GM18951 (cell line): ENCODE results near the gene GRK3.

Experiments
- POLR2A ChIP-seq: IDR thresholded peaks from 4 replicates; pipeline ENCODE4 v1.6.1; 2011; ENCODE audit warnings: mild to moderate bottlenecking; ENCODE audit not compliant: insufficient read length, insufficient read depth; ENCODE audit errors: extremely low read depth
- in situ Hi-C: fragments of 300-500 bp; cut with MboI; formaldehyde crosslinking; loops from one replicate; pipeline ENCODE4 v1.12.0; 2022; ENCODE audit warnings: low sequenced_read_pairs, mixed read lengths, inconsistent platforms; ENCODE audit not compliant: unreplicated experiment

Gene GRK3

GRCh38 chr22:25736378-25737011 is 172.0 kb downstream of the GRK3 start:
- in situ Hi-C loops: no loop called here
- TF ChIP-seq POLR2A: no peak

- no peak for TF ChIP-seq POLR2A
- in situ Hi-C loops: no loop called here
Observed at GRCh38 chr22:25739659-25740344, 175.3 kb downstream of the GRK3 start.

DNA sequence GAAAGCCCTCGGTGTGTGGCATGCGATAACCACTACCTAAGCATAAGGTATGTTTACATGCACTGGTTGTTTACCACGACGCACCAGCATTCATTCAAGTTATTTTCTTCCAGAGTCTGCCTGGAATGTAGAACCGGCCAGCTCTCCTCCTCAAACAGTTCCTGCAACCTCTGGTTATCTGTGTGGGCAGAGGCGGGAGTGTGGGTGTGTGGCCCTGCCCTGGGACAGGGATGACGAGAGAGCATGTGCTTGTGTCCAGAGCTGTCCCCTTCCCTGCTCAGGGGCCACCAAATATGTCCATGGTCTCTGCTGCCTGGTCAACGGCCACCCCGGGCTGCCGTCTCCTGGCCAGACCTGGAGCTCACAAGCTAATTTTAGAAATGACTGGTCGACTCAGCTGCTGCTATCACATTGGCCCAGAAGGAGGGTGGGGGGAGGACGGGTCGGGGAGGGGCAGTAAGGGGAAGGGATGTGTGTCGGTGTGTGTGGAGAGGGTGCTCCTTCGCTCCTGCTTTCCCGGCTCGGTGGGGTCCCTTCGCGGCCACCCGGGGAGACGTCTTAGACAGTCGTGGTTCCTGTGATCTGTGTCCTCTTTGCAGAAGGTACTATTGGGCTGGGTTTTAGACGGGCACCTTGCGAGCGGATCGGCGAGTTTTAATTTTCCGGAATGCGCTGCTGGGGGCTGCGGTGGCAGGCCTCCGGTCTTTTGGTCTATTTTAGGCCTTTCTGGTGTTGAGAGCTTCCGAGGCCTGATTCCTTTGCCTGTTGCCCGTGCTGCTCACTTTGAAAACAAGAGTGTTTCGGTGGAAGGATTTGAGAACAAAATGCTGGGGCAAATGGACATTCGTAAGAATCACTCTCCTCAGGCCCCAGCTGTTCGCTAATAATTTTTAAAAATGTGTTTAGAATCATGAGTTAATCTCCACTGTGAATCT is 177.5 kb downstream of the GRK3 start, which contains the start of gene MYO18B:
TSS of gene MYO18B (plus strand) at position 497 of the 935 bp plus-strand sequence. CDS start 18,905 bp downstream, outside the sequence.
- no peak for TF ChIP-seq POLR2A
- in situ Hi-C loops: no loop called here

GRCh38 chr22:25742918-25743708 is 178.6 kb downstream of the GRK3 start:
- no peak for TF ChIP-seq POLR2A
- in situ Hi-C loops: no loop called here

- no peak for TF ChIP-seq POLR2A
- in situ Hi-C loops: no loop called here
Observed at GRCh38 chr22:25744694-25745093, 180.2 kb downstream of the GRK3 start.

- in situ Hi-C loops: no loop called here
- TF ChIP-seq POLR2A: no peak
Observed at GRCh38 chr22:25745341-25746011, 181.0 kb downstream of the GRK3 start.

- in situ Hi-C loops: no loop called here
- TF ChIP-seq POLR2A: no peak
Observed at GRCh38 chr22:25746012-25746373, 181.5 kb downstream of the GRK3 start.

DNA sequence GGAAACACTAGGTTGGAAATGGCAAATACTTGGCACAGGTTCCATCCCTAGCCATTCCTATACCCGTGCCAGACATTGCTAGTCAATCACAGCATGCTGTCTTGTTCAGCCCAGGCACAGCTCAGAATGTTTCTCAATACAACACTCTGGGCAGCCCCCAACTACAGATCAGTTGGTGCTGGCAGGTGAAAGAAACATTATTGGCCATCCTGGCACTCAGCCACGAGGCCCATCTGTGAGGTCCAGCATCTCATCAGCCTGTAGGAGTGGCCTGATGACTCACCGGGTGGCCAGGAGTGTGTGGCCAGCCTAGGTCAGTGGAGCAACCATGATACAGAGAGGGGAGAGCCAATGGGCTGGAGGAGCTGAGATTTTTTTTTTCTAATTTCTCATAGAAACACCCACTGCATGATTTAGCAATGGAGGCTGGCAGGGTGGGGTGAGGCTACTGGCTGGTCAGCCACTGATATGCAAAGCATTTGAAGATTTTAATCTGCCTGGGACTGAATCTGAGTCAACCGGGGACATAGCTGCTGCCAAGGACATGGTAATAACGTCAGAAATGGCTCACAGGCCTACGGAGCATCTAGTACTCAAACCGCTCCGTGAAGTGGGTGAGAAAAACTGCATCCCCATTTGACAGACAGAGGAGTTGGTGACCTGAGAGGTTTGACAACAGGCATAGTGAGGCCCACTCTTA is 182.9 kb downstream of the GRK3 start:
- TF ChIP-seq POLR2A: no peak

DNA sequence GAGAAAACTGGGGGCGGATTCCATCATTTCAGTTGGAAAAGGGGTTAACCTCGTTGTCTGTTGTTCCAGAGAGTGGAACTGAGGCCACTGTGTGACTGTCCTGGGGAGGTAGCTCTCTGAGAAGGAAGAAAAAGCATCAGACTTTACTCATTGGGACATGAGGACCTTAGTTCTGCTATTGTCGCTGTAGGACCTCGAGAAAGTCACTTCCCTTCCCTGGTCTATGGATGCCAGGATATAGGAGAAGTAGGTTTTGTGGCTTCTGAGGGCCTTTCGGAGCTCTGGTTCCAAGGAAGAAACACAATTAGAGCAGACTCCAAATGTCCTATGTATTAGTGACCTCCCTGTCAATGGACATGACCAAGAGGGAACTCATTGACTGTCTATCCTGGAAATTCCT is 183.7 kb downstream of the GRK3 start:
- no peak for TF ChIP-seq POLR2A
- in situ Hi-C loops: no loop called here

More for the DNA sequence above, 182.9 kb downstream of the GRK3 start:
- in situ Hi-C loops: no loop called here

DNA sequence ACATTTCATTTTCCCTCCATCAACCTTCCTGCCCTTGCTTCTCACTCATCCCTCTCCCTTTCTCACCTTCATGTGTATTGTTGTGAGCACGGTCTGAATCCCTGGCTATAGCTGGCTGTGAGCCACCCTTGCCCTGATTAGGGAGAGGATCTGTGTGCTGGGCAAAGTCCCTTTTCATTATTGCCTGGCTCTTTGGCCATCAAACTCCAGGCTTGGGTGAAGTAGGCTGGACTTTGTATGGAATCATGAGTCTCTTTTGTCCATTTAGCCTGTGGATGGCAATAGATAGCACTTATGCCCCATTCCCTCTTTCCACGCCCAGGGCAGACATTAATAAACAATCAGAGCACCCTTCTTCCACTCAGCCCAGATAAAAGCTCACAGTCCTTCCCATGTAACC is 184.2 kb downstream of the GRK3 start:
- no peak for TF ChIP-seq POLR2A
- in situ Hi-C loops: no loop called here

GRCh38 chr22:25749420-25750169 is 185.1 kb downstream of the GRK3 start:
- in situ Hi-C loops: no loop called here
- TF ChIP-seq POLR2A: no peak
